HG03469 (cell line): ENCODE measurements around the gene TNPO3.
A peak's percentile ranks its signal among the peaks of the same experiment; 100 is the strongest.
"Not testable (repeated sequence)": the region's sequence is repeated elsewhere in the genome, so short reads cannot be mapped to it uniquely, and the experiment has no call there.

Source experiments
- ATAC-seq: cut with Tn5 transposase; IDR thresholded peaks from one replicate; pipeline ENCODE4 v1.9.1; 2021; ENCODE audit warnings: mild to moderate bottlenecking, moderate library complexity, moderate number of reproducible peaks; ENCODE audit not compliant: unreplicated experiment

The TNPO3 gene

DNA sequence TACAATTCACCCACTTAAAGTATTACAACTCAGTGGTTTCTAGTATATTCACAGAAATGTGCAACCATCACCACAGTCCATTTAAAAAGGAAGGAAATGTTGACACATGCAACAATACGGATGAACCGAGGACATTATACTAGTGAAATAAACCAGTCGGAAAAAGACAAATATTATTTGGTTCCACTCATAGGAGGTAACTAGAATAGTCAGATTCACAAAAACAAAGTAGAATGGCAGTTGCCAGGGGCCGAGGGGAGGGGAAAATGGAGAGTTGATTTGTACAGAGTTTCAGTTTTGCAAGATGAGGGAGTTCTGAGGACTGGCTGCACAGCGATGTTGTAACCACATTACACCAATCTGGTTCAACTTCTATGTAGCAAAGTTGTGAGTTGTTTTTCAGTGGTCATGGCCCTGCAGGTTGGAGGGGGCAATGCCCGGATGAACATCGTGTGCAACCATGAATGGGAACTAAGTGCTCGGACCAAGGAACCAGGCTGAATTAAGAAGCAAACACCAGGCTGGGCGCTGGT is 17.6 kb upstream of the TNPO3 start:
- ATAC-seq, result no peak

- no peak for ATAC-seq
These were observed 14.1 kb upstream of the TNPO3 start for GRCh38 chr7:129069021-129069420.

- no peak for ATAC-seq
These were observed 13.1 kb upstream of the TNPO3 start for GRCh38 chr7:129067943-129068548.

DNA sequence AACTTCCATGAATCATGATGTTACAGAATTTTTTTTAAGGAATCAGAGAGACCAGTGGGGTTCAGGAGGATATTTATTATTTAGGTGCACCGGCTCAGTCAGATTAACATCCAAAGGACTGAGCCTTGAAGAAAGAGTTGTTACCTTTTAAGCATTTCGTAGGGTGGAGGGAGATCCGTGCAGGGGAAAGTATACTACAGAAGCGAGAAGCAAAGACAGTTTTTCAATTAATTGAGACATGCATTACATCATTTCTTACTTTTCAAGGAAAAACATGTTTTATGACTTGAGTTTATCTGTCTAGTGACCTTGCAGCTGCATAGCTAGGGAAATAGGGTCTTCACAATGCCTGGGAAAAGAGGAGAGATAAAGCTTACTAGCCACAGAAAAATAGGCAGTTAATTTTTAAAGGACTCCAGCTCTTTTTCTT is 12.2 kb upstream of the TNPO3 start:
- not testable (repeated sequence) for ATAC-seq

DNA sequence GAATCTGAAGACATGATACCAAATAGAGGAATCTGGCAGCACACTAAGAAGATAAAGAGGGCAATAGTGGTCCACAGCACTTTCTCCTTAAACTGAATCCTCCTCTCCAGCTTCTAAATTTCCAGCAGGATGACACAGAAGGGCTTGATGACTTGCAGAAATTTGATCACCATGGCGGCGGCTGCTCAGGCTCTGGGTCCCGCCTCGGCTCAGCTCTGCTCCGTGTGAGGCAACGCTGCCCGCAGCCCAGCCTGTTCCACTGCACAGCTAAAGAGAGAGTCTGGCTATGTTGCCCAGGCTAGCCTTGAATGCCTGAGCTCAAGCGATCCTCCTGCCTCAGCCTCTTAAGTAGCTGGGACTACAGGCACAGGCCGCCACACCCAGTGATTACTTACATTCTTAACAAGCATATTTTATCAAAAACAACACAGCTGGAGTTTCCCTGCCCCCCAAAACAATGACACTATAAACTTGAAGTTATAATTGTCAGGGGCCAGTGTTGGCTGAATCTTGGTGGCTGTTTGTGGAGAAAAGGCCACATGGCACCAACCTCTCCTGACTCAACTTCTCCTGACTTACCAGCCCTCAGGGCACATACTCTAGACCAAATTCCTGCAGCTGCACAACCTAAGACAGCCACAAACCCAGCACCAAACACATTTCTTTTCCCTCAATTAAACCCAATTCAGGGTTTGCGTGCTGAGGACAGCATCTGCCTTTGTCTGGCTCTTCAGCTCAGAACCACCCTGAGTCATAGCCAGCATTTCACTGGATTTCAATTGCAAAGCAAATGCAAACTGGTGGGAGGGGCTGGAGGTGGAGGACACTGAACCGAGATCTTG is 11.6 kb upstream of the TNPO3 start:
- ATAC-seq, result no peak

- no peak for ATAC-seq
These were observed 1.1 kb upstream of the TNPO3 start for GRCh38 chr7:129055861-129056464.

DNA sequence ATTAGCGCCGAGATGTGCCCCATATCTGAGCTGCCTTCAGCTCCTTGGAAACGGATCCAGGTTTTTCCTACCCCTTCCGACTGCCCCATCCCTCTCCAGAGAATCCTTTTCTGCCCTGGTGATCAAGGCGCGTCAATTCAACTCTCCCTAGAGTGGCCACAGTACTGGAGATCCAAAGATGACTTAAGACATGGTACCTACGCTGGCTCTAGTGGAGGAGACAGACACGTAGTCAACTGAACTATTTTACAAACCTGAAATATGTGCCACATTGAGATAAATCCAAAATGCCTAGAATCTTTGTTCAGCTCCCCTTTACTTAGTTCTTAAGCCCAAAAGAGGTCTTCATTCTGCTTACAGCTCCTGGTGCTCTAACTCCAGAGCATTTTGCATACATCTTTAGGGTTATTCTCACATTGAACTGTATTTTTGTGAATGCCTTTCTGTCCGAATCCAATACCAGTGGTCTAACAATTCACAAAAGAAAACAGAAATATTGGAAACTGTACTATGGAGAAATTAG is 444 bp upstream of the TNPO3 start:
- ATAC-seq, result peak; percentile 3

- no peak for ATAC-seq
These were observed 923 bp downstream of the TNPO3 start for GRCh38 chr7:129053938-129054437.

GRCh38 chr7:129052441-129052840 is 2.5 kb downstream of the TNPO3 start:
- no peak for ATAC-seq

- ATAC-seq, result not testable (repeated sequence)
These were observed 3.5 kb downstream of the TNPO3 start for GRCh38 chr7:129051459-129051858.

- ATAC-seq, result no peak
These were observed 7.2 kb downstream of the TNPO3 start for GRCh38 chr7:129047761-129048160.

DNA sequence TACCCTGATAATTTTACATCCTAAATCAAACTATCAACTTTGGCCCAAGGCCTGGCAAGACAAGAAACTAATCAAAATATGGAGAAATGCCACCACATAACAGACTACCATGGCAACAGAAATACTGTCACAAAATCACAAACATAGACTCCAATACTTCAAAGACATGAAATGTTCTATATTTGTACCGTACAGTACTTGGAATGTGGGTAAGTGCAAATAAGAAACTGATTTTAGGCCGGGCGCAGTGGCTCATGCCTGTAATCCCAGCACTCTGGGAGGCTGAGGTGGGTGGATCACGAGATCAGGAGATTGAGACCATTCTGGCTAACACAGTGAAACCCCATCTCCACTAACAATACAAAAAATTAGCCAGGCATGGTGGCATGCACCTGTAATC is 9.2 kb downstream of the TNPO3 start:
- ATAC-seq, result no peak

DNA sequence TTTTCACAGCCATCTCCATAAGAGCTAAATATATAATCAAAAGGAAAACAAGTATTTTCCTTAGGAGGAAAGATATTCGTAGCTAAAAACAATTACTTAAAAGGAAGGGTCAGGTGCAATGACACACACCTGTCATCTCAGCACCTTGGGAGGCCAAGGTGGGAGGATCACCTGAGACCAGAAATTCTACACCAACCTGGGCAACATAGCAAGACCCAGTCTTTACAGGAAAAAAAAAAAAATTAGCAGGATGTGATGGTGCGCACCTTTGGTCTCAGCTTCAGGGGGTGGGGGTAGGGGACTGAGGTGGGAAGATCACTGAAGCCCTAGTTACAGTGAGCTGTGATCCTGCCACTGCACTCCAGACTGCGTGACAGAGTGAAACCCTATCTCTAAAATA is 11.9 kb downstream of the TNPO3 start:
- ATAC-seq, result no peak

DNA sequence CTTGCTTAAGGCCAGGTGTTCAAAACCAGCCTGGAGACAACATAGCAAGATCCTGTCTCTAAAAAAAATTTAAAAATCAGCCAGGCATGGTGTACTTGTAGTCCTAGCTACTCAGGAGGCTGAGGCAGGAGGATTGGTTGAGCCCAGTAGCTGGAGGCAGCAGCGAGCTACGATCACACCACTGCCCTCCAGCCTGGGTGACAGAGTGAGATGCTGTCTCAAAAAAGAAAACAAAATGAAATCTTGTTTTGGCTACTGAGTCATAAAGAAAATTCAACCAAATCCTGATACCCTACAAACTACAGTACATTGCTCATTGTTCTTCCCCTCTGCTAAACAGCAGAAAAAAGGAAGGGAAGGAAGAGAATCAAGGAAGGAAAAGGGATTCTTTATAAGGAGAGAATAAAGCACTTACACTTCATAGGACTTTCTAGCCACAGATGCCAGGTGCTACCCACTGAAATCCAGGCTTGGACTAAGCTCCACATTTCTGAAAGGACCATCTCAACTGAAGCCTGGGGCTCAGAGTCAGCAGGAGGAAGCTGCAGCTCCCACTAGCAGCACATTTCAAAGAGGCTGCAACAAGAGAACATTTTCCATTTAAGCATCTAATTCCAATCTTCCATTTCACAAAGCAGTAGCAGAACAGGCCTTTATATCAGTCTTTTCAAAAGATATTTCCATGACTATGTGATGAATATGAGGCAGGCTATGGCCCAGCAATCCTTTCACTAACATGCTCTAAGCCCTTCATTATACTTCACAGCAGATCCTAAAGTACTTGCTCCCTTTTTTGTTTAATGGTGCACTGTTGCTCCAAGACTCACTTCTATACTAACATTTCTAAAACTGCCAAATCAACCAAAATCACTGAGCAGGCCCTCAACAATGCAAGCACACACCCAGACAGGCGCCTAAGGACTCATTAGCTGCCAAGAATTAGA is 13.5 kb downstream of the TNPO3 start:
- ATAC-seq, result no peak

DNA sequence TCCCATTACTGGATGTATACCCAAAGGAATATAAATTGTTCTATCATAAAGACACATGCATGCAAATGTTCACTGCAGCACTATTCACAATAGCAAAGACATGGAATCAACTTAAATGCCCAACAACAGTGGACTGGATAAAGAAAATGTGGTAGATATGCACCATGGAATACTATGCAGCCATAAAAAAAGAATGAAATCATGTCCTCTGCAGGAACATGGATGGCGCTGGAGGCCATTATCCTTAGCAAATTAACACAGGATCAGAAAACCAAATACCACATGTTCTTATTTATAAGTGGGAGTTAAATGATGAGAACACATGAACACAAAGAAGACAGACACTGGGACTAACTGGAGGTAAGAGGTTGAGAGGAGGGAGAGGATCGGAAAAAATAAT is 16.4 kb downstream of the TNPO3 start:
- not testable (repeated sequence) for ATAC-seq

- ATAC-seq, result no peak
These were observed 17.3 kb downstream of the TNPO3 start for GRCh38 chr7:129037585-129037984.

DNA sequence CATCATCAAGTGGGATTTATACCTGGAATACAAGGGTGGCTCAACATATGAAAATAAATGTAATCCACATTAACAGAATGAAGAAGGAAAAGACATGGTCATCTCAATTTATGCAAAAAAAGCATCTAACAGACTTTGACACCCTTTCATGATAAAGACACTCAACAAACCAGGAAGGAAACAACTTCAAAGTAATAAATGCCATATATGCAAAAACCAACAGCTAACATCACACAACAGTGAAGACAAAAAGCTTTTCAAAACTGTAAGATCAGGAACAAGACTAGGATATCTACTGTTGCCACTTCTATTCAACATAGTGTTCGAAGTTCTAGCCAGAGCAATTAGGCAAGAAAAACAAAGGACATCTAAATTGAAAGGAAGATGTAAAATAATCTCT is 22.9 kb downstream of the TNPO3 start:
- ATAC-seq, result no peak

DNA sequence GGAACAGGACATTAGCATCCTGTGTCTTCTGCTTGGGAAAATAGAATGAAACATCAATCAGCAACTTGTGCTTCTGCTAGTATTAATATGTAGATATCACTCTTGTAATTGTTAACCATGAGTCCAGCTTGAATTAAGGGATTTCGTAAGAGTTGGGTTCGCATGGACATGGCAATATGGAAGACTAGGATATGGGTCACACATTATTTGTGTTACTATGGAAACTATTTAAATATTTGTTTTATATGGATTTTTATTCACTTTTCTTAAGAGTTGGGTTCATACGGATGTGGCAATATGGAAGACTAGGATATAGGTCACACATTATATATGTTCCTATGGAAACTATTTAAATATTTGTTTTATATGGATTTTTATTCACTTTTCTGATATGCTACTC is 24.5 kb downstream of the TNPO3 start:
- no peak for ATAC-seq

GRCh38 chr7:129024125-129024524 is 30.8 kb downstream of the TNPO3 start:
- no peak for ATAC-seq

- ATAC-seq, result no peak
These were observed 33.3 kb downstream of the TNPO3 start for GRCh38 chr7:129021656-129022055.
